GM19452 (cell line): ENCODE results near the gene GNE.
"Not testable (repeated sequence)": the region's sequence is repeated elsewhere in the genome, so short reads cannot be mapped to it uniquely, and the experiment has no call there.

Experiments
- ATAC-seq: cut with Tn5 transposase; IDR thresholded peaks from one replicate; pipeline ENCODE4 v1.9.1; 2021; ENCODE audit not compliant: unreplicated experiment

The GNE gene

GRCh38 chr9:36273354-36273753 is 15.1 kb upstream of the GNE start:
- ATAC-seq: not testable (repeated sequence)

DNA sequence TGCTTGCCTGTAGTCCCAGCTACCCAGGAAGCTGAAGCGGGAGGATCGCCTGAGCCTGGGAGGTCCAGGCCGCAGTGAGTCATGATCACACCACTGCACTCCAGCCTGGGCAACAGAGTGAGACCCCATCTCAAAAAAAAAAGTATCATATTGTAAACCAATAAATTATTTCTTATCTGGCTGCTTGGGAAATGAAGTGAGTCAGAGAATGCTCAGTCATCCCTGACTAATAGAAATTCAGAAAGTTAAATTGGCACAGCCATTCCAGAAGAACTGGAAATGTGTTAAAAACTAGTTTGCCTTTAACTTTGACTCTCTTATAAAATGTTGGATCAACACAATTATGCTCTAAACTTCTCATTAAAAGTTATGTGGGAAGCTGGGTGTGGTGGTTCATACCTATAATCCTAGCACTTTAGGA is 9.8 kb upstream of the GNE start:
- no peak for ATAC-seq

DNA sequence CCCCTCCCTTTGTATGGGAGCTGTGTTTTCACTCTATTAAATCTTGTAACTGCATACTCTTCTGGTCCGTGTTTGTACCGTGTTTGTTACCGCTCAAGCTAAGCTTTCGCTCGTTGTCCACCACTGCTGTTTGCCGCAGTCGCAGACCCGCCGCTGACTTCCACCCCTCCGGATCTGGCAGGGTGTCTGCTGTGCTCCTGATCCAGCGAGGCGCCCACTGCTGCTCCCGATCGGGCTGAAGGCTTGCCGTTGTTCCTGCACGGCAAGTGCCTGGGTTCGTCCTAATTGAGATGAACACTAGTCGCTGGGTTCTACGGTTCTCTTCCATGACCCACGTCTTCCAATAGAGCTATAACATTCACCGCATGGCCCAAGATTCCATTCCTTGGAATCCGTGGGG is 6.6 kb upstream of the GNE start:
- no peak for ATAC-seq

DNA sequence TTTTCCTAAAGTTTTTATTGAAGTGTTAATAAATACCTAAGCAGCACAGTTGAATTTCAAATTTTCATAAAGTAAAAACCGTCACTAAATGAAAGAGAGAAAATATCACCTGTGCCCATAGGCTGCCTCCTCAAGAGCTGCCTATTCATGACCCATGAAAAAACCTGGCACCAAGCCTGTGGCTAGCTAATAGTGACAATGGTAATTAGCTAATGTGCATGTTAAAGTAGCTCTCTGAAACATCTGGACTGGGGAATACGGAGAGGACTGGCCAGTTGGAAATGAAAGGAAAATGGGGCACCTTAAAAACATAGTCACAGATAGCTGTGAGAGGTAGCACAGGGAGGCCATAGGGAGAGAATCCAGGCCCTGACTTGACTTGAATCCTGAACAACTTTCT is 5.4 kb upstream of the GNE start:
- no peak for ATAC-seq

GRCh38 chr9:36258996-36259533 is 817 bp upstream of the GNE start:
- no peak for ATAC-seq

DNA sequence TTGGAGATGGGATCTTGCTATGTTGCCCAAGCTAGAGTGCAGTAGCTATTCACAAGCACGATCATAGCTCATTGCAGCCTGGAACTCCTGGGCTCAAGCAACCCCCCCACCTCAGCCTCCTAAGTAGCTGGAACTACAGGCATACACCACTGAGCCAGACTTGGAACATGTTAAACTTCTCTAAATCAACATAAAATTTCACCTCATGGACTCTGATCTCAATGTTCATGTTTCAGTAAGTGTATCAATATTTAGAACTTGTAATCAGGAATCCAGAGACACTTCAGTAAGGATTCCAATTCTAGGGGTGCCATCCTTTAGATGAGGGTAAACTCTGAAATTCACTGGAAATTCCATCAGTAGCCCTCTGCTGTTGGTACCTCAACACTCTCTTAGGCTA is 6.8 kb downstream of the GNE start:
- ATAC-seq: no peak

DNA sequence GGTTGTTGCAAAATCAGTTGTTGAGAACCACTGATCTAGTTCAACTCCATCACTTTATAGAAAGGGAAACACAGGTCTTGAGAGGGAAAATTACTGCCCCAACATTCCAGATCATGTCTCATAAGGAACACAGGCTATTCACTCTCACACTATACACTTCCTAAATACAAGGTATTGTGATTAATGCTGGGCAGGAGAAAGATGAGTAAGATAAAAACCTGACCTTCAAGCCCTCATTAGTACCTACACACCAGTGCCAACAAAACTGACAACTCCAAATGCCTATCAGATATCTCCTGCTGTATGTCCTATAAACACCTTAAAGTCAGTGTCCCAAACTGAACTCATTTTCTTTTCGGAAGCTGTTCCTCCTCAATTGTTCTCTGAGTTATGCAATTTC is 8.2 kb downstream of the GNE start:
- ATAC-seq: no peak

GRCh38 chr9:36249189-36249588 is 9.1 kb downstream of the GNE start:
- ATAC-seq: no peak

GRCh38 chr9:36248061-36248460 is 10.2 kb downstream of the GNE start:
- not testable (repeated sequence) for ATAC-seq

GRCh38 chr9:36247356-36247755 is 10.9 kb downstream of the GNE start:
- ATAC-seq: no peak

DNA sequence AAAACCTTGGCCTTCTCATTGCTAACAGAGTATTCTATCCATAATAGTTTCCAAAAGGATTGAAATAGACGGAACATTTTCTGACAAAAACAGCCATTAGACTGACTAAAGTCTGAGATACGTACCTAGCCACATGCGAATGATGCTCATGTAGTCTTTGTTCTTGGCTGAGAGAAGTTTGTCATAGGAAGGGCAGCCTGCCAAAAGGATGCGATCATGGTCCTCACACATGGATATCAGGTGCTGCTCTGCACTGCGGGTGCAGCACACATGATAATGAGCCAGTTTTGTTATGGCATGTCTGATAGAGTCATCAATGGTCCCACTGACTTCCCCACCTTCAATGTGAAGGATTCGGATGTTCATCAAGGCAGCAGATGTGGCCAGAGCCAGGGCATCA is 12.3 kb downstream of the GNE start:
- no peak for ATAC-seq

GRCh38 chr9:36239675-36240074 is 18.6 kb downstream of the GNE start:
- not testable (repeated sequence) for ATAC-seq

GRCh38 chr9:36239205-36239604 is 19.0 kb downstream of the GNE start:
- not testable (repeated sequence) for ATAC-seq

GRCh38 chr9:36237230-36237629 is 21.0 kb downstream of the GNE start:
- ATAC-seq: no peak

DNA sequence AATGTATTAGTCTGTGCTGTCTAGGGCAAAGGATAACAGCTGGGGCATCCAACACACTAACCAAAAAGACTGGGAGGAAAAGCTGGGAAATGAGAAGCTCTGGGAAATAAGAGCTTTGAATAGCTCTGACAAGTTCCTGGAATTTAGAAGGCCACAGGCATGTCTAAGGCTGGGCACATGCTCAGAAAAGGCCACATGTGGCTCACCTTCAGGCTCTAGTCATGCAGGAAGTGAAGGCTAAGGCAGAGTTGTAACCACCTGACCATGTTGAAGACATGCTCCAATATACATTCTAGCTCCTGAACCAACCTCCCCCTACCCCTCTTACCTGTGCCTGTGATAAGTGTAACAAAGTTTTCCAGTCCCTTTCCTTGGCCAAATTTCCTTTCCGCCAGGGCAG is 35.8 kb downstream of the GNE start:
- ATAC-seq: no peak

- ATAC-seq: no peak
These were observed 36.6 kb downstream of the GNE start for GRCh38 chr9:36221667-36222066.

- no peak for ATAC-seq
These were observed 39.8 kb downstream of the GNE start for GRCh38 chr9:36218411-36218901.

DNA sequence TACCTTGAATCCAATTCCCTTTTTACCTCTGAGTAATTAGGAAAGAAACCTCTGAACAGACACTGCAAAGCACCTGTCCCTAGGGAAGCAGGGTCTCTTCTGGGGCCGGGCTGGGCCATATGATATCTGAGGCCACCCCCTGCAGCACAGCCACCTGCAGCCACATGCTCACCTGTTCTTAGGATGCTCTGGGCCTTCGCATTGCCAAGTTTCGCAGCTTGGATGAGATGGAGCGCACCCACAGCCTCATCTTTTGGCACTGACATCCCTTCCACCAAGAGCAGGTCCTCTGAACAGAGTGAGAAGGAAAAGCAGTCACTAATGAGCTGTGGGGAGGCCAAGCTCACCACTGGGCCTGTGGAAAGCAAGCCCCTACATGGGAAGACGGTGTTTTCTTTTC is 40.2 kb downstream of the GNE start:
- no peak for ATAC-seq

DNA sequence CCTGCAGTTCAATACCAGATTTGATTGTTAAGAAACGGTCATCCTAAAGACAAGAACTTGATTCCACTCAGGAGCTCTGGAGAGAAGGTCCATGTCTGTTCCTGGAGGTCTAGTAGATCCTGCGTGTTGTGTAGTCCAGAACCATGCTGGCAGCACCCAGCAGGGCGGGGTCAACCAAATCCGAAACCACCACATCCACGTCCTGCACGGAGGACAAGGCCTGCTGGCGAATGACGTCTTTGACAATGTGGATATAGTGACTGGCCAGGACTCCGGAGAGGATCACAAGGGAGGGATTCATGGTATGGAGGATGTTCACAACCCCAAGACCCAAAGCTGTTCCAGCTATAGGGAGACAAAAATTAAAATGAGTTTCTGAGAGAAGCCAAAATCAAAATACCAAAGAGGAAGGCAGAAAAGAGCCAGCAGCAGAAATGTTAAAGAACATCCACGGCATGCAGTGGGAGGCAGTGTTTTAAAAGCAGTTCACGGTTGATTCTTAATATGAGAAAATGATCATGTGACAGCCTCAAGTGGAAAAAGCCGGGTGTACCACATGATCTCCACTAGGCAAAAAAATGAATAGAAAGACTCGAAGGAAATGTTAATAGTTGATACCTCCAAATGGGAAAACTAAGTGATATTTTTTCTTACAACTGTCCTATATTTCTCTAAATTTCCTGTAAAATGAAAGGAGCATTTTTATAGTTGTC is 40.8 kb downstream of the GNE start:
- no peak for ATAC-seq

DNA sequence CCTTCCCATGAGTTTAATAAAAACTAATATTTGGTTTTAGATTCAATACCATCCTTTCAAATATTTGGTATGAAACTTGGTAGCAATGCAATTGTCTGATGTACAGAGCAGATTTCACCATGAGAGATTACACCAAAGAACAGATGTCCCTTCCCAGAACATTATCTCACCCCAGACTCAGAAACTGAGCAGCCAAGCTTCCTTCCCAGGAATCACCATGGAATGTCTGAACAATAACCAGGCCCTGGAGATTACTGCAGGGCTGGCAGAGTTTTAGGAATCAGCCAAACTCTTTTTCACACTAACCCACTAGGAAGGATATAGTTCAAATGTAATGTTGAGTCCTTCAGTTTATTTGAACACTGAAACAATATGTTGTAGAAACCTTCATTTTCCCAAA is 43.7 kb downstream of the GNE start:
- no peak for ATAC-seq

DNA sequence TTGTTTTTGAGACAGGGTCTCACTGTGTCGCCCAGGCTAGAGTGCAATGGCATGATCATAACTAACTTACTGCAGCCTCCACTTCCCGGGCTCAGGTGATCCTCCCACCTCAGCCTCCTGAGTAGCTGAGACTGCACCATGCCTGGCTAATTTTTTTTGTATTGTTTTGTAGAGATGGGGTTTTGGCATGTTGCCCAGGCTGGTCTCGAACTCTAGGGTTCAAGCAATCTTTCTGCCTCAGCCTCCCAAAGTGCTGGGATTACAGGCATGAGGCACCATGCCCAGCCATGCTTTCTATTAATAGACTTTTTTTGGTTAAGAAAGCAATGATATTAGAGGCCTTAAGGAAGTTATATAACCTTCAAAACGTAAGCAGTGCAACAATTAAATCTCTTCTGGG is 44.3 kb downstream of the GNE start:
- no peak for ATAC-seq

- no peak for ATAC-seq
These were observed 44.9 kb downstream of the GNE start for GRCh38 chr9:36213387-36213786.

DNA sequence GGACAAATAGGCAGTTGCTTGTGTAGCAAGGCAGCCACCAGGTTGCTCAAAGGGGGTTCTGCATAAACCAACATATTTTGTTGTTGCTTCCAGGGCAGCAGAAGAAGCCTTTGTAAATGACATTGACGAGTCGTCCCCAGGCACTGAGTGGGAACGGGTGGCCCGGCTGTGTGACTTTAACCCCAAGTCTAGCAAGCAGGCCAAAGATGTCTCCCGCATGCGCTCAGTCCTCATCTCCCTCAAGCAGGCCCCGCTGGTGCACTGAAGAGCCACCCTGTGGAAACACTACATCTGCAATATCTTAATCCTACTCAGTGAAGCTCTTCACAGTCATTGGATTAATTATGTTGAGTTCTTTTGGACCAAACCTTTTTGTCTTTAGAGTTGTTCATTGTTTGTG is 46.7 kb downstream of the GNE start:
- ATAC-seq: no peak
